ENCODE measurements around the gene SIRT3.

The SIRT3 gene

GRCh38 chr11:253160-253885 lies 17.2 kb upstream of the SIRT3 start:
- Histone ChIP-seq H3K4me3 (ENCODE audit: low read depth, low read length) (no peak overlapping the region), H3K9me3 (ENCODE audit: control insufficient read depth, insufficient read depth, low read depth, low read length) (no peaks in the 10 kb centered on the region), H3K27ac (ENCODE audit: extremely low read depth, low read depth, low read length) (no peak overlapping the region), H3K36me3 (ENCODE audit: control insufficient read depth in 2 of 2, insufficient read depth in 1 of 2, low read length in 2 of 2) (peaks cover 0 to 54% of the 10 kb centered on the region in 2 experiments; a peak in 1 of 3 replicates), H3K4me1 (ENCODE audit: control insufficient read depth, insufficient read depth, low read length) (no peaks in the 10 kb centered on the region)
- TF ChIP-seq KLF16 (tag by site-specific recombination; IDR thresholded peaks at IDR 0.05): no peak
- TF ChIP-seq ZNF416 (tag by site-specific recombination; IDR thresholded peaks at IDR 0.05): no peak
- no peak for TF ChIP-seq ZNF837 (tag by site-specific recombination; IDR thresholded peaks at IDR 0.05)
- TF ChIP-seq ZNF157 (tag by site-specific recombination; IDR thresholded peaks at IDR 0.05): no peak
- TF ChIP-seq ZSCAN4 (tag by site-specific recombination; IDR thresholded peaks at IDR 0.05): no peak
- no peak for TF ChIP-seq SP3 (tag by site-specific recombination; IDR thresholded peaks at IDR 0.05)
- no peak for TF ChIP-seq ZNF2 (tag by site-specific recombination; IDR thresholded peaks at IDR 0.05)
- TF ChIP-seq ZNF24 (tag by site-specific recombination; IDR thresholded peaks at IDR 0.05): no peak
- no peak for TF ChIP-seq ZNF521 (tag by site-specific recombination; IDR thresholded peaks at IDR 0.05)
- no peak for TF ChIP-seq ZNF404 (tag by site-specific recombination; IDR thresholded peaks at IDR 0.05)
- TF ChIP-seq ZNF560 (tag by site-specific recombination; IDR thresholded peaks at IDR 0.05; ENCODE audit: borderline replicate concordance): no peak
- TF ChIP-seq ZNF626 (tag by site-specific recombination; IDR thresholded peaks at IDR 0.05): no peak
- TF ChIP-seq ZNF121 (tag by site-specific recombination; IDR thresholded peaks at IDR 0.05): no peak
- no peak for TF ChIP-seq PRDM1 (tag by site-specific recombination; IDR thresholded peaks at IDR 0.05)
- TF ChIP-seq ZFHX2 (tag by site-specific recombination; conservative IDR thresholded peaks at IDR 0.05): no peak
- no peak for TF ChIP-seq ZNF19 (tag by site-specific recombination; IDR thresholded peaks at IDR 0.05; ENCODE audit: low read depth)
- no peak for TF ChIP-seq ZNF202 (tag by site-specific recombination; IDR thresholded peaks at IDR 0.05; ENCODE audit: borderline replicate concordance)
- ChIA-PET CTCF (interaction anchor here (0.7 to 1.2 kb wide), 3 partner anchors 16 to 195 kb away, joined by 3 to 4 read pairs (median 4); no protein-coding TSS in a partner anchor), POLR2A (no interaction called here)

- ChIA-PET CTCF (interaction anchor here (1.2 to 2.9 kb wide), 2 partner anchors 8 to 15 kb away, joined by 4 to 30 read pairs; no protein-coding TSS in a partner anchor), POLR2A (no interaction called here)
- peaks cover 0 to 60% of the 10 kb centered on the region in 2 experiments; a peak in 2 of 3 replicates for H3K36me3 ChIP-seq (ENCODE audit: control insufficient read depth in 2 of 2, insufficient read depth in 1 of 2, low read length in 2 of 2)
Observed at GRCh38 chr11:252666-253065, 16.5 kb upstream of the SIRT3 start.

More at GRCh38 chr11:252666-253065, 16.5 kb upstream of the SIRT3 start:
- H3K4me1 ChIP-seq (ENCODE audit: control insufficient read depth, insufficient read depth, low read length): no peaks in the 10 kb centered on the region
- no peaks in the 10 kb centered on the region for H3K9me3 ChIP-seq (ENCODE audit: control insufficient read depth, insufficient read depth, low read depth, low read length)
- H3K4me3 ChIP-seq (ENCODE audit: low read depth, low read length): no peak overlapping the region
- H3K27ac ChIP-seq (ENCODE audit: extremely low read depth, low read depth, low read length): no peak overlapping the region
- no peak for TF ChIP-seq ZNF707 (tag by site-specific recombination; IDR thresholded peaks at IDR 0.05)
- no peak for TF ChIP-seq ZNF280D (tag by site-specific recombination; IDR thresholded peaks at IDR 0.05)
- no peak for TF ChIP-seq ZFHX2 (tag by site-specific recombination; conservative IDR thresholded peaks at IDR 0.05)
